GM18499 (cell line): ENCODE results near the gene PTPRM.

Experiments
- ATAC-seq: cut with Tn5 transposase; IDR thresholded peaks from one replicate; pipeline ENCODE4 v1.9.1; 2021; ENCODE audit warnings: moderate number of reproducible peaks; ENCODE audit not compliant: insufficient read depth, unreplicated experiment

PTPRM gene

DNA sequence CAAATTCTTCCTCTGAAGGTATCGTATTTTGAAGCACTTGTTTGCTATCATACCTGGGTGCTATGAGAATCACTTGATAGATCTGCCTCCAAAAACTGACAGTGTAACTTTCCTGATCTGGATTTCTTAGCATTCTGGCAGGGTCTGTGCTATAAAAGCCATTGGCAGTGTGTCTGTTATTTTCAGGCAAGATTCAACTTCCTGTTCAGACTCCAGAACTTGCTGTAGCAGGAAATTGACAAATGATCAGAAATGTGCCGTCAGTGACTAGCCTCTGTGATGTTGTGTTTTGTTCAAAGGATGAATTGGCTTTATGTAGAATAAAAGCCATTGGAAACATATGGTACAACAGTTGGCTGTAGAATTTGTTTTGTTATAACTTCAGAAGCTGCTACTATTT lies 273.3 kb downstream of the PTPRM start:
- ATAC-seq: no peak

DNA sequence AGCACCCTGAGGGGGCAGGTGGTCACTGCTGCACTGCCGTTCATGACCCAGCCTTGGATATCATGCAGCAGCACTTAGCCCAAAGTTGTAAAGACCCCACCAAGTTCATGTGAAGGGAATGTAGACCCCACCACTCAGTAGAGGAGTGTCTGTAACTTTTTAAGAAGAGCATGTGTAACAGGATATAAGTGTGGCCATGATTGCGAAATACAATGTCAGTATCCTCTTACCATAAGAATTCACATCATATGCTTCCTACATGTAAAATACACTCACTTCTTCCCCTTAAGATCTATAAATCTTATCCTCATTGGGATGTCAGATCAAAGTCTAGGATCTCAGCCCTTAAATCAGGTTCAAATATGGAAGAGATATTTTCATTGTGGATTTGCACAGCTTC lies 276.9 kb downstream of the PTPRM start:
- no peak for ATAC-seq

DNA sequence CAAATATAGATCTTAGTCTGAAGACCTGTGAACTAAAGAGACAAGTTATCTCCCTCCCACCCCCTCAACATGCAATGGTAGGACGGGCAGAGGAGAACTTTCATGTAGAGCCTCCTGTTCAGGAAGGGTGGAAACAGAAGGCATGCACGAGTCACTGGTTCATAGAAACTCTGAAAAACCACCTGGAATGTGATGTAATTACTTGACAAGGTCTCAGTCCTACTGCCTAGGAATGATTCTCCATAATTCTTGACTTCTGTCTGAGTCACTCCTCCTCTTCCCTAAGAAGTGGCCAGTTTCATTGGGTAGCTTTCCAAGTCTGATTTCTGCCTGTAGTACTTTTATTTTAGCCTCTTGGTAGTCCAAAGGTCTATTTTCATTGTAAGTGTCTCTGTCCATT lies 277.3 kb downstream of the PTPRM start:
- ATAC-seq: no peak

DNA sequence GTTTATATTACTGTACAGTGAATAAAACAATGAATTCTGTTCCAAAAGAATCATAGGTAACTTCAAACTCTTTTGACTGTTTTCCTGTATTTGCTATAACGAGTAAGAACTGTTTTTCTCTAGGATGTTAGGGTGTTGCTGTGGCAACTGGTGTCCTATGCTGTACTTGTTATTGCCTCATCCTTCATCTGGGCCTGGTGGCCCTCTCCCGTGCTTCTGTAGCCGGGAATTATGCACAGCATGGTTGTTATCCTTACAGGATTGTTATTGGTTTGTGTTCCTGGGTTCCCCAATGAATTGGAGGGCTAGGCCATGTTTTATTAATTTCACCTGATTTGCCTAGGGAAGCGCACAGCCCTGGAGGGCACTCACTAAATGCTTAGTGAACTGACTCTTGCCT lies 279.2 kb downstream of the PTPRM start:
- no peak for ATAC-seq

DNA sequence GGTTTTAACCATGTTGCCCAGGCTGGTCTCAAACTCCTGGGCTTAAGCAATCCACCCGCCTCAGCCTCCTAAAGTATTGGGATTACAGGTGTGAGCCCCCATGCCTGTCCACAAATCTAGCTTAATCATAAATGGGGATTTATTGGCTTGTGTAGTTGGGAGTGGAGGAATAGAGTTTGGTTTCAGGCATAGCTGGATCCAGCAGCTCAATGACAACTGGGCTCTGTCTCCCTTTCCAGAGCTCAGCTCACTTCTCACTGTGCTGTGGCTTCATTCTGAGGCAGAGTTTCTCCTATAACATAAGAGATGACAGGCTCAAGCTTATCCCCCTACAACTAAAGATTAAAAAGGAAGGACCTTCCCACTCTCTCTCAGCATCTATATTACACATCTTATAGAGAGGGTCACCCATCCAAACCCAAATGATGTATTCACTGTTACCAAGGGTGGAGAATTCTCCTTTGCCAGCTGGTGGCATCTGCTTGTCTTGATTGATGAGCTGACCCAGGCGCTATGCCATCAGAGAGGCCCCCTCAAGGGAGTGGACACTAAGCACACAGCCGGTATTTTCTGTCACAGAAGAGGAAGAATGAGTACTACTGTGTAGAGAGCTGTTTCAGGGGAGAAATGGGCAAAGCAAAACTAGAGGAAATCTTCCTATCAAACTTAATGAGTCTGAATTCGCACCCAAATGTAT lies 280.4 kb downstream of the PTPRM start:
- no peak for ATAC-seq

DNA sequence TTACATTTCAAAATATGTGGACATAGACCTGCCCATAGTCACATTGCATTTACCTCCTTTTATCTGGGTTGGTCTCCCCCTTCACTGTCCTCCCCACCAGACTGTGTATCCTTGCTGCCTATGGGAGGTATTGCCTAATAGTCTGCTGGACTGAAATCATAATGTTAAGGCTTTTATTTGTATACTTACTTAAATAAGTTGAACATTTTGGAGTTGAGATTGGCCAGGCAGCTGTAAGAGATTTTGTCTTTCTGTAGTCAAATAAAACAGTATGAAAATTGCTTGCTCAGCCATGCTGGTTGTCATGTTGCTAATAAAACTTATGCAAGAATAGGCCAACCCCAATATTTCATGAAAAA lies 280.9 kb downstream of the PTPRM start:
- no peak for ATAC-seq

DNA sequence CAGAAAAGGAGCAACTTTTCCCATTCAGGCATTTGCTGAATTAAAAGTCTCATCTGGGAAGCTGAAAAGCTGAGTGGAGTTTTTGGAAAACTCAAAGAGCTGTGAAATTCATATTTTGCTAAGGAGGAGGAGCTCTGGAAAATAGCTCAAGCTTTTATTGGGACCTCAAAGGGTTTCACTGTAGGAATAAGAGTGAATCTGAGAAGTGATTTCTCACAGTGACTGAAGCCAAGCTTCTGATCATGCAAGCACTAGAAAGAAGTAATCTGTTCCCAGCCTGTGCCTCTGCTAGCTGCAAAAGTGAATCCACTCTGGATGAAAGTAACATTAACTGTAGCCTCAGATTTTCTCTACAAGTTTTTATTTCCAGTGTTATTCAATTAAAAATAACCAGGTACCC lies 283.3 kb downstream of the PTPRM start:
- no peak for ATAC-seq

DNA sequence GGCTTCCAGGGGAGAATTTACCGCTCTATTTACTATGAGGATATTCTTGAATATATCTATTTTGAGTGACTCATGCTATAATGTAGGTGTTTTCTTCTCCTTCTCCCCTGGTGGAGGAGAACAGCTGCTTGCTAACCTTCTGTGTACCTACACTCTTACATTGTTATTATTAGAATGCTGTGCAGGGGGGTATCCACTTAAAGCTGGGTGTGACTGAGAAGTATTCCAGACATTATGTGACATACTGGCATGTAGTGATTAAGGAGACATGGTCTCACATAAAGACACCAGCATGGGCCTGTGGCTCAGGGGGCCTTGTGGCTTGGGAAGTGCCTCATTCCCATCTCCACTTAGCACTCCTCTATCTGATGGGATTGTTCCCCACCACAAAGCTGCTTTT lies 287.9 kb downstream of the PTPRM start:
- ATAC-seq: no peak

DNA sequence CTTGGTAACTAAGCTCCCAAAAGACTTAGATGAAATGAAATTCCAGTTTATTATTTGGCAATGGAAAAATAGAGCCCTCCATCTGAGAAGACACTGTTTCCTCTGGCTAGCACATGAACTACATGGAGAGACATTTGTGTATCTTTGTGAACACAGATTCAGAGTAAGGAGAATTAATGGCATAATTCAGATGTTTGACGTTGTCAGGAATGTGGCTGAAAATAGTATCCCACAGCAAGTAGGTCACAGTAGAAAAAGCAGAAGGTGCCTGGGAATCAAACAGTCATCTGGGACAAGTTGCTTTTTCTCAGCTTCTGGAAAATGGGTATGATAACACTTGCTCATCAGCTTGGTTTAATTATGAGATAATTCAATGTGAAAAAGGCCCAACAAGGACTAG lies 288.6 kb downstream of the PTPRM start:
- no peak for ATAC-seq

DNA sequence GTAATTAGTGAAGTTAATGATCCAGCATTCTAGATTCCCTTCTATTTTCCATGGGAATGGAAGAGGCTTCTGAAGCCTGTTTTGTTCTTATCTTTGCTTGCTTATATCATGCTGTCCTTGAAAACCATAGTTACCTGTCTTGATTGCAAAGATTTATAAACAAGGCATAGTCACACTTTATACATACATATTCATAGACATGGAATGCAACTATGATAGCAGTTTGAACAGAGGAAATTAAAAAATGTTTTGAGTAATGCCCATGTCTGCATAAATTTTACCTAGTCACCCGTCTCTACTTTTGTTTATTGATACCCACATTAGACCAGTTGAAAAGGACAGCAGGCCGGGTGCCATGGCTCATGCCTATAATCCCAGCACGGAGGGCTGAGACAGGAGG lies 289.0 kb downstream of the PTPRM start:
- ATAC-seq: no peak

DNA sequence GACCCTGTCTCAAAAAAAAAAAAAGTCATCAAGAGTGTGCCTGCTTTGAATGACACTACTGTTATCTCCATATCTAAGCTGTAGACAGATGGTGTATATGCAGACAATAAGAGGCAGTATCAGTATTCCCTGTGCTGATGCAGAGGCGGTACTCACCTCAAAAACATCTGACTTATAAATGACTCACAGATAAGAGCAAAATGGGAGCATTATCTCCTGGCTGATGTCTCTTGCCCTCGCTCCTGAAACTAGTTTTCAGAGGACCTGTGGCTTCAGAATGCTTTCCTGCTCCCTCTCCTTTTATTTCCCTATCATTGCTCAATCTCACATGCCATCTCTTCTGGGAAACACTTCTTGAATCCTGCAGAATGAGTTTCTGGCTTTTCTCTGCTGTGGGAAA lies 289.6 kb downstream of the PTPRM start:
- no peak for ATAC-seq

DNA sequence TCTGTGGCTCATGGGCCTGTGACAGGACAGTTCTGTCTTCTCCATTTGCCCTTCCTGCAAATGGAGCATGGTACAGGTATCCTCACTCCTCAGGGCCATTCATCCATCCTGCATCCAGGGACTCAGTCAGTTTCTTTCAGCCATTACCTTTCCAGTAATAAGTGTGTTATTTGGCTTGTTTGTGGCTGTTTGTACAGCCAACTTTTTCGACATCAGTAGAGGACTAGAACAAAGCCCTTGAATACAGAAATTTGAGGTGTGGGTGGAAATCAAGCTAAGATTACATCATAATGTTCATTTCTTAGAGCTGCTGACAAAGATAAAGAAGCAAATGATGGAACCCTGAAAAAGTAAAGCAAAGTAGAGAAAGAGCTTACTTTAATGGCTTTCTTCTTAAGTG lies 290.4 kb downstream of the PTPRM start:
- ATAC-seq: no peak

DNA sequence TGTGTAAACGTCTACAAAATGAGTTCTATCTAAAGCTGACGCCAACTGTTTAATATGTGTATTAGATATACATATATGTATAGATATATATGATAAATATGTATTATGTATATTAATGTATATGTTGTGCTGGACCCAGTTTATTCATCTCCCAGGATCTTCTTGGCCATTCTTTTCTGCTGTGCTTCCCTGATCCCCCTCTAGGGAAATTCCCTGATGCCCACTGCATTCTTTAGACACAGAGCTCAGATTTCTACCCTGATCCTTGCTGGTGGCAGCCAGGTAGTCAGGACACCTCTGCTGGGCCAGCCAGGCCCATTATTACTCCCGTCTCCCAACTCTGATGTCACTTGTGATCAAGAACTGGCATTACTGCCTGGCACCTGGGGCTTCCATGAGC lies 292.0 kb downstream of the PTPRM start:
- ATAC-seq: no peak

DNA sequence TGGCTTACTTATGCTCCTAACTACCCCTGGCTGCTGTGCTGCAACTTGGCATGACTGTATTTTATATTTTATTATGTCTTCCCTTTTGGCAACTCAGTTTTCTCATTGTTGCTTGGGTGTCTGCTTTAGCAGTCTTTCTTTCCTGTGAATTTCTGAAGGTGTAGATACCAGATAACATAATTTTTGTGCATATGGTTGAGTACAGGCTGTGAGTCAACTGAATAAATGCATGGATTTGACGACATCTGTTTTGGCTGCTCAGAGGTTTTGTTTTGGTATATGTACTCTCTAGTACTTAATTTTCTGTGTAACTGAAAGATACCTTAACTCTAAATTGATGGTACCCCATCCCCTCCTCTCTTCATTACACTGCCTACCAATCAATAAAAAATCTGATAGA lies 303.1 kb downstream of the PTPRM start:
- ATAC-seq: no peak

DNA sequence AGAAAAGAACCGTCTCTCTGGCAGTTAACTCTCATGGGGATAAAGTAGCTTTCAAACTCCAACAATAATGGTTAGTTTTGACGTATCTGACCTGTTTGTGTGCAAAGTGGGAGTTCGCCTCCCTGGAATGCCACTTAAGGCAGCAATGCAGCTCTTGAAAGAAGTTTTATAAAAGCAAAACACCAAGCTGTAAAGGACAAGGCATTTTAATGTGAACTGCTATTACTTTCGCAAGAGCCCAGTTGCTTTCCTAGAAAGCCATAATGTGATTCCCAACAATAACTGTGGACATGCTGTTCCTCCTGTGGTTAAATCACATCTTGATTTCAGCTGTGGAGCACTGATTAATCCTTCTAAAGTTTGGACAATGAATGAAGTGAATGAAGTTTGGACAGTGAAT lies 303.7 kb downstream of the PTPRM start:
- no peak for ATAC-seq

DNA sequence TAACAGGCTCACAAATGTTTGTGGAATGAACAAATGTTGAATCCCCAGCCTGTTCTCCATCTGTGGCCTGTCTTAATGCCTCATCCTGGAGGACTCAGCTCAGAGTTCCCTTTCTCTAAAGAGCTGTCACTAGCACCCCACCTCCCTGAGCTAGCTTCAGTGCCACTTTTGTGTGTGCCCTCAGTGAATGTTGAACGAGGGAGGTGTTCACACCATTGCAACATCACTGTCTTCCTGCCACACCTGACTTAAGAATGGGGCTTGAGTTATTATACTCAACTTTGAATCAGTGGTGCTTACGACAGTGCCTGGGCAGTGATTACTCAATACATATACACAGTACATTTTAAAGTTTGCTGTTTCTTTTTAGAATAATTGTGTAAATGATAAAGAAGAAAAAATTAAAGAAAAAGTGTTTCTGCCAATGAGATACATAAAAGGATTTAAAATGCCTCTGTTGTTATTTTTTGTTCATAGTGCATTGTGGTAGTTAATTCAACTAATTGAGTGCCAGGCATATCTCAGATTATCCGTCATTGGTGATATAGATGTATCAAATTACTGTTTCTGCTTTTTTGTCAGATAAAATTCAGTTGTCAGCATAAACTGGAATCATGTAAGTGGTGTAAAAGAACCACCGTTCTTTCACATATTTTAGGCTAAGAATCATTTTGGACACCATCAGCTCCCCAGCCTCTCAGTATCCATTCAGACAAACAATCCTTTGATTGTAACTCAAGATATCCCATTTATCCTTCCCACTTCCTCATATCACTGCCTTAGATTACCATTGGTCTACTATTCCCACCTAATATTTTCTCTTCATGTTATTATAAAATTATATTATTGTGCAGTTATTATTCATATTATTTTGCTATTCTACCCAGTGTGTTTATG lies 304.7 kb downstream of the PTPRM start:
- no peak for ATAC-seq

DNA sequence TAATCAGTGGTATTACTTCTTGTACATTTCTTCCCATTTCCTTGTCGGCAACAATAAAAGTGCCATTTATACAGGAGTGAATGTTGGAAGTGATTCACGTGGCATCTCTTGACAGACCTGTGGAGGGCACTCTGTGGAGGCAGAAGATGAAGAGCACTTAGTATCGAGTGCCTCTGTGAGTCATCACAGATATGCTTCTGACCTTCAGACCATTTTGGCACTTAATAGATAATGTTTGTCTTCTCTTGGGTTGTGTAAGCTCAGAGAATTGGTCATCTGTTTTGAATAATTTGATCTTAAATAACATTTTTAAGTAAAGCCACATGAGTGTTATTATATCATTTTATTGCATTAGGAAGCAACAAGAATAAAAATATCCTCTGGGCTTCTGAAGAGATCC lies 305.5 kb downstream of the PTPRM start:
- no peak for ATAC-seq

DNA sequence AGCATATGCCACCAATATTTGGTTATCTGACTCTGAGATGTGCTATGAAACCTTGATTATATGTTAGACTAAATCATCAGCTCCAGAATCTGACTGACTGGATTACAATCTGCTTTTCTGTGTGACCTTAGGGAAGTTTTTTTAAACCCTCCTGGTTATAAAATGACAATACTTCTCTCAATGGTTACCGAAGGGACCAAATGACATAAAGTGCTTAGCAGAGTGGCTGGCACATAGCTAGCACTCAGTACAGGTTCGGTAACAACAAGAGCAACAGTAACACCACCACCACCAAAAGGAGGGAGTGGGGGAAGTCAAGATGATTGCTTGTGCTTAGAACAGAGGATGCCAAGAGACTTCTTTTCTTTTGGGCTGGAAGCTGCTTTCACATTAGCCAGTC lies 306.2 kb downstream of the PTPRM start:
- ATAC-seq: no peak

DNA sequence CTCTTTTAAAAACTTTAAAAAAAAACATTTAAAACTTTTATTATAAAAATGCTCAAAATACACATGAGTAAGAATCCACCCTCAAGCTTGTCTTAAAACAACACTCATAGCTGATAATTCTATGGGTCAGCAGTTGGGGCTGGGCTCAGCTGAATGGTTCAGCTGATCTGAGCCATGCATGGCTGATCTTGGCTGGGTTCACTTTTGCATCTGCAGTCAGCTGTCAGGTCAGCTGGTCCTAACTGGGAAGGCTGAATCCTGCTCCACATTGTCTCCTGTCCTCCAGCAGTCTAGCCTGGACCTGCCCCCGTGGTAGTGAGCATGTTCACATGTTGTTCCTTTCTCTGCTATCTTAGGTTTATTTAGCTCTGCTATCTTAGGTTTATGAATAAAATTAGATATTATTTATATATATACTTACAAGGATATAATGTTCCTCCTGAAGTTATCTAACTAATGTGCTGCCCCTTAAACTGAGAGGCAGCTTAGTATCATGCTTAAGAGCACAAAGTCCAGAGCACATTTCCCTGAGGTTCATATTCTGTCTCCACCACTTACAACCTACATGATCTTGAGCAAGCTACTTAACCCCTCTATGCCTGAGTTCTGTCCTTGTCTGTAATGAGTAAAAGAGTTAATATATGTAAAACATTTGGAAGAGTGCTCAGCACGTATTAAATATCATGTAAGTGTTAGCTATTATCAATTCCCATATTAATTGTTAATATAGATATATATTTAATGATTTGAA lies 309.4 kb downstream of the PTPRM start:
- no peak for ATAC-seq

DNA sequence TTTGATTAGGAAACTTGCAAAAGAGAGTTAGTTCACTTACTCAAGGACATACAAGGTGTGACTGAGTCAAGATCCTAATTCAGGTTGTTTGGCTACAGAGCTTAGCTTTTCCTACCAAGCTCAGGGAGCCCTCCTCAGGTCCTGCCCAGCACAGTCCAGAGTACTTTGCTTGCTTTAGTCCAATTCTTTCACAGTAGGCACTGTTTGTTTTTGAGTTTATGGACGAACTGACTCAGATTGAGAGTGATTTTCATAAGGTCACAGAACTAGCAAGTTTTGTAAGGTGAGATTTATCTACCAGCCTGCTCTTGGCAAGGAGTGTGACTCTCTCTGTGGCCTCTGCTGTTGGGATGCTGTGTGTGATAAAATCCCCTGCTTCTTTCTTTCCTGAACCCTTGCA lies 310.5 kb downstream of the PTPRM start:
- no peak for ATAC-seq
